HG02885 (cell line): Measurements from ENCODE around the gene FANCC.

ENCODE experiments used
- ATAC-seq: cut with Tn5 transposase; IDR thresholded peaks from one replicate; pipeline ENCODE4 v1.9.1; 2021; ENCODE audit warnings: mild to moderate bottlenecking; ENCODE audit not compliant: unreplicated experiment, poor library complexity

The FANCC gene

GRCh38 chr9:95201206-95201605 is 116.3 kb downstream of the FANCC start:
- no peak for ATAC-seq

- ATAC-seq: no peak
These were observed 119.7 kb downstream of the FANCC start for GRCh38 chr9:95197692-95198271.

DNA sequence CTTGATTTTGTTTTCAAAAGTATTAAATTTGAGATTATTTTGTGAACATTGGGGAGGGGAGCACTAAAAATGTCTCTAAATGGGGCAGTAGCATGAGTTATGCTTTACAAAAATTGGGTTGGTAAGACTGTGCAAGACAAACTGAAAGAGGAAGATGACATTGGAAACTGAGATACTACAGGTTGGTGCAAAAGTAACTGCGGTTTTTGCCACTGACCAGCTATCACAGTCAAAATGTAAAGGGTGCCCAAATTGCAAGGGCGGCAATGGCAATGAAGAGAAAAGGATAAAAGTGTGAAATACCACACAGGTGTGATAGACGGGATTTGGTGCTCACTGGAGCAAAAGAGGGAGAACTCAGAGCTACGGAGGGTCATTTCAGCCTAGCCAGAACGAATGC is 124.0 kb downstream of the FANCC start:
- ATAC-seq: no peak

DNA sequence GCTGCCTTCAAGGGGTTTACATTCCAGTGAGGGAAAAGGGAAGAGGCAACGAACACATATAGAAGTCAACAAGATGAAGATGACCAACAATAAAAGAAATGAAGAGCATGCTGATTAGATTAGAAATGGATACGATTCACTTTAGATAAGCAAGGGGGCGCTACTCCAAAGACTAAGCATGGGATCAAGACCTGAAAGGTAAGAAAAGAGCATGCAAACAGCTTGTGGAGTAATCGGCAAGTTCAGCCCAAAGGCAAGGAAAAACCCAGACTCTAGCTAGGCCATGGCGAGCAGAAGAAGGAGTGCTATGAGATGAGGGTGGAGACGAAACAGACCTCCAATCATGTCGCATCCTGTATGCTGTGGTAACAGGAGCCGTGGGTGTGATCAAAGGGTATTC is 124.4 kb downstream of the FANCC start:
- ATAC-seq: no peak

GRCh38 chr9:95192631-95193030 is 124.9 kb downstream of the FANCC start:
- ATAC-seq: no peak

DNA sequence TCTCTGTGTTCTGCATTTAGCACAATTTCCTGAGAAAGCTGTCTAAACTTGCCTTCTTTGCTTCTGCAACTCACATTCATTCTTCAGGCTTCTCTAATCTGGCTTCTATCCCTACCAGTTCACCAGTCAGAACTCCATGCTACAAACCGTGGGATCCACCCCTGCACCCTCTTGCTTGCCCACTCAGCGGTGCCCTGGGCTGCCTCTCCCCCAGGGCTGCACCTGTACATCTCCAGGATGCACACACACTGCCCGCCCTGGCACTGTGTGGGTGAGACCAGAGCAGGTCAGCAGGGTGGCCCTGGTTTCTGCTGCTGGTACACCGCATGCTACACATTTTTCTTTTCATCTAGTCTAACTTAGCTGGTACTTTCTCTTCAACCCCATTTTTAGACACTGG is 127.1 kb downstream of the FANCC start:
- no peak for ATAC-seq

- ATAC-seq: no peak
These were observed 128.0 kb downstream of the FANCC start for GRCh38 chr9:95189251-95190098.

DNA sequence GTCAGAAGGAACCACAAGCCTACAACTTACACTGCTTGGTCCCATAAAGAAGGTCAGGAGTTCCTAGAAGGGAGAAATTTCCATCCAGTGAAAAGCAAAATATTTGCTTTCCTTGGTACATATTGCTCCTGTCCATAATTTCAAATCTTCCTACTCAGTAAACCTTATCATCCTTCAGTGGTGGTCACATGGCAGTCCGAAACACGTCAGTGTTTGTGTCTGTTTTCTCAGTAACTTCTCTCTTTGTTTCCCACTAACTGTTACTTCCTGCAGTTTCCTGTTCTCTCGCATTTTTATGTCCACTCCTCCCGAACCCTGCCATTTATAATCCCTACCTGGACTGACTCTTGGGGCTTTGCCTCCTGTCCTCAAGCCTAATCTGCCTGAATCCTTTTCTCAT is 129.1 kb downstream of the FANCC start:
- no peak for ATAC-seq

- no peak for ATAC-seq
These were observed 131.6 kb downstream of the FANCC start for GRCh38 chr9:95185956-95186355.

- ATAC-seq: no peak
These were observed 134.5 kb downstream of the FANCC start for GRCh38 chr9:95182854-95183563.

DNA sequence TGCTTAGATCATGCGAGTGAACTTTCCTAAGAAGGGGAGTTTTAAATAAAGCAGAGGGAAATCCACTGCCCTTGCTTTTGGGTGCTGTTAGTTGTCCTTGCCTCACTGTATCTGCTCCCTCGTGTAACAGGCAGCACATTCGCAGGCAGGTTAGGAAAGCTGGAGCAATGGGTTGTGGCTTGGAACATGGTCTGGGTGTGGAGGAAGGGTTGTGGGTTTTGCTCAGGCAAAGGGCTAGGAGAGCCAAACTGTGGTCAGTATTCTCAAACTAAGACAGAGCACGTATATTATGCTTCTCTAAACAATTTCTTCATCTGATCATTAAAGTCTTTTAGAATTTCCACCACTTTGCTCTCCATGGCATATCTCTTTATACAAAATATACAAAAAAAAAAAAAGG is 135.7 kb downstream of the FANCC start:
- ATAC-seq: no peak

GRCh38 chr9:95181226-95181818 is 136.2 kb downstream of the FANCC start:
- ATAC-seq: no peak

DNA sequence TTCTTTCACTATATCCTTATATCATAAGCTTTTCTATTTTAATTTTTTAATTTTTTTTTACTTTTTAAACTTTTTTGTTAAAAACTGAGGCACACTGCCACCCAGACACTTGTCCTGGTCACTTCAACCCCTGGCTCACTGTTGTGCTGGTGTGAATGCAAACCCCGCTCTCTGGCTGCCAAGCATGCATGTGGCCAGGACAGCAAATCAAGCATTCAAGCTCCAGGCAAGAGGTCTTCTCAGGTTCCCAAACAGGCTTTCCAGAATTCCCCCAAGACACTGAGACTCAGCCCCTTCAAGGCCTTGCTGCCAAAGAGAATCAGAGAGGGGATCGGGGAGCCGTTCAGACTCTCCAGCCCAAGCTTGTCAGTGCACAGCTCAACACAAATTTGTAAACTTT is 139.9 kb downstream of the FANCC start:
- no peak for ATAC-seq

DNA sequence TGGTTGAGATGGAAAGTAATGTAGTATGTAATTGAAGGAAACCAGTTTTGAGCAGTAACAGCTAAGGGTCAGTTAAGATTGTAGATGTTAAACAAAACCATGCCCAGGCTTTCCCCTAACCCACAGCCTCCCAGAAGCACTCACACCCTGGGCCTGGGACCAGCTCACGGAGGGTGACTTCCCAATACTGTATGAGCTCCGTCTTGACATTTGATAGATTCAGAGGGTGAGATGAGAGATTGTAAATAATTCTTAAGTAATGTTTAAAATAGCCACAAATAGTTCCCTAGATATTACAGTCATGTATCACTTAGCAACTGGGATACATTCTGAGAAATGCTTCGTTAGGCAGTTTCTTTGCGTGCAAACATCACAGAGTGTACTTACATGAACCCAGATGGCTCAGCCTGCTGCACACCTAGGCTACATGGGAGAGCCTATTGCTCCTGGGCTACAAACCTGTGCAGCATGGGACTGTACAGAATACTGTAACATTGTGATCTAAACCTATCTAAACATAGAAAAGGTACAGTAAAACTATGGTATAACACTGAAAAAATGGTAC is 140.7 kb downstream of the FANCC start:
- ATAC-seq: no peak

DNA sequence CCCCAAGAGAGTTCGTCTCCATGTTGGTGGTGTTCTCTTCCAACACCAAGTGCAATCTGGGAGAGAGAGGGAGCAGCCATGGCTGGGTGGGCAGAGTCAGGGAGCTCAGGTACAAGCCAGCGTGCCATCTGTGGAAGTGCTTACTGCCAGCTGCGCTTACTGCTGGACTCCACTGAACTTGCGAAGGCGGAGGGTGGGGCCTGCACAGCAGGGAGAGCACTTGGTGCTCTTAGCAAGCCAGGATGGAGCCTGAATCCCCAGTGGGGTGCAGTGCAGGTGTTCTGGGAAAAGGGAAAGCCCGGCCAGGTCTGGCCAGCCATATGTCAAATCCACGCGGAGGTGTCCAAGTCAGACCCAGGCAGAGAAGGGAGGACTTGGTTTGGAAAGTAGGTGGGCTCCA is 142.0 kb downstream of the FANCC start:
- no peak for ATAC-seq

DNA sequence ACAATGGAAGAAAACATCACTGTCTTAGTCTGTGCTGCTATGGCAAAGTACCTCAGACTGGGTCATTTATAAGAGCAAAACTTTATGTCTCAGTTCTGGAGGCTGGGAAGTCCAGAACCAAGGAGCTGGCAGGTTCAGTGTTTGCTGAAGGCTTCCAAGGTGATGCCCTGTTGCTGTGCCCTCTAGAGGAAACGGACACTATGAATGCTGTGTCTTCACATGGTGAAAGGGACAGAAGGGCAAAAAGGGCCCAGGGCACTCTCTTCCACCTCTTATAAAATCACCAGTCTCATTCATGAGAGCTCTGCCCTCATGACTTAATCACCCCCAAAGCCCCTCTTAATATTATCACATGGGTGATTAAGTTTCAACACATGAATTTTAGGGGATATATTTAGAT is 143.5 kb downstream of the FANCC start:
- ATAC-seq: no peak

- no peak for ATAC-seq
These were observed 145.9 kb downstream of the FANCC start for GRCh38 chr9:95171596-95171995.

- ATAC-seq: peak; percentile 67
These were observed 146.5 kb downstream of the FANCC start for GRCh38 chr9:95171001-95171400.

- no peak for ATAC-seq
These were observed 149.5 kb downstream of the FANCC start for GRCh38 chr9:95167998-95168397.

GRCh38 chr9:95165004-95165403 is 152.5 kb downstream of the FANCC start:
- no peak for ATAC-seq
